ENCODE measurements around the gene MYZAP.

Gene MYZAP

GRCh38 chr15:57591822-57592367 is at the start of gene MYZAP:
TSS of gene MYZAP (plus strand) at chr15:57591904. CDS start at chr15:57592035, 131 bp downstream.
- DNase-seq, result peak; percentile 9

- no peak for DNase-seq
These were observed 49.2 kb upstream of the MYZAP start for GRCh38 chr15:57542505-57542817.

- no peak for DNase-seq
These were observed 46.7 kb upstream of the MYZAP start for GRCh38 chr15:57544848-57545480.

GRCh38 chr15:57545995-57546394 is 45.7 kb upstream of the MYZAP start:
- no peak for DNase-seq

- no peak for DNase-seq
These were observed 44.4 kb upstream of the MYZAP start for GRCh38 chr15:57547243-57547755.

- DNase-seq, result no peak
These were observed 43.4 kb upstream of the MYZAP start for GRCh38 chr15:57548351-57548750.

- DNase-seq, result no peak
These were observed 42.9 kb upstream of the MYZAP start for GRCh38 chr15:57548835-57549234.

- DNase-seq, result no peak
These were observed 41.8 kb upstream of the MYZAP start for GRCh38 chr15:57549935-57550334.

GRCh38 chr15:57550640-57551039 is 41.1 kb upstream of the MYZAP start:
- no peak for DNase-seq

DNA sequence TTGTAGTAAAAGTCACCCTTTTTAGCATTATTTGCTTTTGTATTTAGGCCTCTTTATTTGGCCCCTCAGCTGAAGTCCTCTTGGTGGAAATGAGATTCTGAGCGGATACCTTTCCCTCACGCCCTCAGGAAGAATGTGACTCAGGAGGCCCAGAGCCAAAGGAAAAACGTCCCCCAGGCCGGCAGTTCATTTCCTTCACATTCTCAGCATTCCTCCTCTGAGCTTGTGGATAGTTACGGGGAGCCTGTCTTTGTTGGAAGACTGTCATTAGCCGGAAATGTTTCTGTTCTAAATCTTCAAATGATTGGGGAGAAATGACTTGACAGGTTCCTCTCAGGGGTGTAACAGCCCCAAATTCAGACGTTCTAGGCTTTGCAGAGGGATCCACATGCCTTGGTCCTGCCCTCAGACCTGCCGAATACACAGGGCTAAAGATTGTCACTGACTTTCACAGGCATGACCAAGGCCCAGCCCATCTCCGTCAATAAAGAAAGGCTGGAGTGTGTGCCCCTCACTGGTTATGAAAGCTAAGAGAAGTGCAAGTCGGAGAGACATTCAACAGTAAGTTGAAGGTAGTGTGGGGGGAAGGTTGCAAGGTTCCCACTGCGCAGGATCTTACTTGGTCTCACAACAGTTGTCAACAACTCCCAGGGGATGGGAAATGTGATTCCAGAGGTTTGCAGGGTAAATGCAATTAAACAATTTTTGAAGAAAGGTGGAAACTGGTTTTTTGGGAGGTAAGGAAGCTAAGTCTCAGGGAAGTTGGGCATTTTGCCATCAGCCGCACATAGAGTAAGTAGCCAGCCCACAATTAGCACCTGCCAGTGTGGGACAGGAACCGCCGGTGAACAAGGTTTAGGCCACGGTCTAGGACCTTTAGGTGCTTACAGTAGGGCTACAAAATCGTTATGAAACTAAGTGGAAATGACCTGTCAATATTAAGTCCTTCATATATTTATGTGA is 39.7 kb upstream of the MYZAP start:
- no peak for DNase-seq

GRCh38 chr15:57552678-57553334 is 38.9 kb upstream of the MYZAP start:
- DNase-seq, result no peak

DNA sequence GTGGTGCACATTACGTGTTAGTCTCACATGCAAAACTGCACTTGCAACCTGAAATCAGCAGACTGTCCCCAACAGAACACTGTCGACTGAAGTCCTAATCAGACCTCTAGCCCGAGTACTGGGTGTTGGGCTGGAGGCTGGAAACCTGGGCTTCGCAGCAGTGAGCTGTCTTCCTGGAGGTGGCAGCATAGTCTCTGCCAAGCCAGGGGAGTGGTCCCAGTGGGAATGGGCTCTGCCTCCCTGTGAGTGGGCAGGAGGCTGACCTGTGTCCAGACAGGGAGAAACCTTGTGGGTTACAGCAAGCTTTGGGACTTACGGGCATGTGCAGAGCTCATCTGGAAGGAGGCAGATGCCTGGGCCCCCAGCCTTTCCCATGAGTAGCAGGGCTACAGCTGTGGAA is 38.2 kb upstream of the MYZAP start:
- DNase-seq, result no peak

DNA sequence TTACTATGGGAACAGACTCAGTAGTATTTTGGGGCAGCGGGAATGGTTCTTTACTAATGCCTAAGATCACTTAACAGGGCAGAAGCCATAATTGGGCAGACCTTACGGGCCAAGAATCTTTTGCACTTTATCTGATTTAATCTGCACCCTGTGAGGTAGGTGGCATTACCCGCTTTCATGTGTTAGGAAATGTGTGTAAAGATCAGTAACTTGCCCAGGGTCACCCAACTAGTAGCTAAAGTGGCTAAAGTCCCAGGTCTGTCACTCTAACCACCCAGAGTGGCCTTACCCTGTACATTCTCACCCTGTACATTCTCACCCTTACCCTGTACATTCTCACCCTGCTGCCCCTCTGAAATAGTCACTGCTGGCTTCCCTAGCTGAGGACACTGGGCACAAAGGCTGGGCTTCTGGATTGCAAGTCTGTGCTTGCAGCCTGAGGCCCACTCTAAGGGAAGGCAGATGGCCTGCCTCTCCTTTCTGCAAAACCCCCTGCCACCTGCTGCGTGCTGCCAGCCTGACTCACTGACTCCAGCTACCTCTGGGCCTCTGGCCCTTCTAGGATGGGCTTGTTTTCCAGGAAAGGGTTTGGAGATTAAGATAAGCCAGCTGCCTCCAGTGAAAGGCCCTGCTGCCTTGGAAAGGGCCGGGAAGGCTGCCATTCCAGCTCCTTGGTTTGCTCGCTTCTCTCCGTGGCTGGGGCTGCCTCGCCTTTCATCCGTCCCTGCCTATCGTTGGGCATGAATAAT is 37.5 kb upstream of the MYZAP start:
- DNase-seq, result no peak

GRCh38 chr15:57554812-57555179 is 36.9 kb upstream of the MYZAP start:
- no peak for DNase-seq

DNA sequence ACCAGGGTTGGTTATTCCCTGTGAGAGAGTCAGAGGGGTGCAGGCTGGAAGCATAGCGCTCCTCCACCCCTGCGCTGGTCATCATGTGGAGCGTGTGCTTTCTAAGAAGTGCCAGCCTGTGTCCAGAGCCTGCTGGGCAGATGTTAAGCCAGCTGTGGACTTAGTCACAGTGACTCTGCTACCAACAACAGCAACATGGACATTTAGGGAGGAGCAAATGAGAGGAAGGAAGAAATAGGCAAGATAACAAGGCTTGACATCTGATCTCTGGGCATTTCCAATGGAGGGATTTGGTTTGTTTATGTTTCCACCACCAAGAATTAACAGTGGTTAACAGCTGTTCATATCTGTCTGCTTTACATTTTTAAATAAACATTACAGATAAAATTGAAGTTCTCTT is 36.4 kb upstream of the MYZAP start:
- no peak for DNase-seq

DNA sequence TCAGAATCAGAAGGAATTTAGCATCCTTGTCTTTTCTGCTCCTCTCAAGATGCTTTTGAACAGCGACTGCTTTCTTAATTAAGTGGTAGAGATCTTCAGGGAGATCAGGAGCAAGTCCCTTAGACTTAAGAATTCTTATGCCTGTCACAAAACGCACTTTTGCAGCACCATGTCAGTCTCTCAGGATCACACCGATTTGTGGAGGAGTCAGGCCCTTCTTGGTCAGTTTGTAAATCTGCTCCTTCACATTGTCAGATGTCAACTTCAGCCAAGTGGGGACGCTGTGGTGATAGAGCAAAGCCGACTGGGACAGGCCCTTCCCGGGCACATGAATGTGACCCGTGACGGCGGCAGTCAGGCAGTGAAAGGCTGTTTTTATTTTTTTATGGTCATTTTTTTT is 35.7 kb upstream of the MYZAP start:
- DNase-seq, result no peak

DNA sequence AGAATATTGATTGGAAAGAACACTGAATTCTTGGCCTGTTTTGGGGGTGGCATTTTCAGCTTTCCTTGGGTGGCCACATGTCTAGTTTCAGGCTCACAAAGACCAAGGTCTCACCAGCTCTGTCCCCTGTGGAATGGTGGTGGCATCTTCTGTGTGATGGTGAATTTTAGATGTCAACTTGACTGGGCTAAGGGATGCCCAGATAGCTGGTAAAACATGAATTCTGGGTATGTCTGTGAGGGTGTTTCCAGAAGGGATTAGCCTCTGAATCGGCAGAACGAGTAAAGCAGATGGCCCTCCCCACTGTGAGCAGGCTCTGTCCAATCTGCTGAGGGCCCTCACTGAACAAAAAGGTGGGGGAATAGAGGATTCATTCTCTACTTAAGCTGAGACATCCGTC is 34.4 kb upstream of the MYZAP start:
- DNase-seq, result no peak

- DNase-seq, result no peak
These were observed 33.9 kb upstream of the MYZAP start for GRCh38 chr15:57557810-57558209.

GRCh38 chr15:57559875-57560274 is 31.8 kb upstream of the MYZAP start:
- DNase-seq, result peak; percentile 73

DNA sequence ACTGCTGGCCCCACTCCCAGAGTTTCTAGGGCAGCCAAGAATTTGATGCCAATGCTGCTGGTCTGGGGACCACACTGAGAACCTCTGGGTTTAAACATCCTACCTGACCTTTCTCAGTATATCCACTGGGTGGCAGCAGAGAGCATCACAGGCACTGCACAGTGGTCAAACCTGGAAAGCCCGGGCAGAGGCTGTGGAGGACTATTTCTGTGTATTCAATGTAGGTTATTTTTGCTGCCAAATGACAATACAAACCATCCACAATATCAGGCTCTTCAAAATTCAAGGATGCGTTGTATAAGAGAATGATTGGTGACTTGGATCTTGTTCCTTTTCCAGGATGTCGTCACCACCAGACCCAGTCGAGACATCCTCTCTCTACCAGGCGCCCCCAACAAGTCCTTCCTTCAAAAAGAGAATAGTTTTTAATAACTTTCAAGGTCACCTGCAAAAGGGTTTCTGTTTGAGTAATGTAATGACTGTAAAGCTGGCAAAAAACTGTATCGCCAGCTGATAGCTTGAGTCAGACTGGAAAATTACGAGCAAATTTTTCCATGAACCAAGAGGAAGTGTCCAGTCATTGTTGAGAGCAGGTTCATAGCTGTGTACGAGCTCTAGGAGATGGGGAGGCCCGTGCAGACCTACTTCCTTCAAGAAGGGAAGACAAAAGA is 30.5 kb upstream of the MYZAP start:
- peak; percentile 80 for DNase-seq

DNA sequence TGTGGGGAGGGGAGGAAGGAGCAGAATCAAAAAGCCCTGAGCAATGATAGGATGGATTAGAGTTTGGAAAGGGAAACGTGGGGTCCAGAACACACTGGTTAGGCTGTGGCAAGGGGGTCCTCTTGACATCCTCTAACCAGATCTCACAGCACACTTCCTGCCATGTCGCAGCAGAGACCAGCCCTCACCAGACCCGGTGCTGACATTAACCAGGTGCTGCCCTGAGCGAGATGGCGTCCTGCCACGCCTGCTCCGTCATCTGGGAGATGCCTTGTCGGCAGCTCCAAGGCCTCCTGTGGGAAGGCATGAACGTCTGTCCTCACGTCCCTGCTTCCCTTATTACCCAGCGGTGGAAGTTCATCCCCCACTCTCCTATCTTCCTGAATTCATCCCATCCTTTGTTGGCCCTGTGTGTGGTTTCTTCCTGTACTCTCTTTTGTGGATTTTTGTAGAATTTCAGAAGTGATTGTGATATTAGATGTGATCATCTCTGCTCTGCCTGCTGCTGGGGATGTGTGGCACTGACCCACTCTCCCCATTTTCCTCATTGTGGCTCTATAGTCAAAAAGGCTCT is 29.4 kb upstream of the MYZAP start:
- no peak for DNase-seq

GRCh38 chr15:57563416-57563815 is 28.3 kb upstream of the MYZAP start:
- peak; percentile 30 for DNase-seq
